GM12892 (cell line): ENCODE measurements around the gene QKI.

Experiments
- POLR2A ChIP-seq: IDR thresholded peaks from 2 replicates; pipeline ENCODE4 v1.6.1; 2011; ENCODE audit warnings: low read depth, low read length, control low read depth
- POLR2AphosphoS5 ChIP-seq: IDR thresholded peaks from 2 replicates; pipeline ENCODE4 v1.6.1; 2011; ENCODE audit warnings: low read depth, low read length, control low read depth

DNA sequence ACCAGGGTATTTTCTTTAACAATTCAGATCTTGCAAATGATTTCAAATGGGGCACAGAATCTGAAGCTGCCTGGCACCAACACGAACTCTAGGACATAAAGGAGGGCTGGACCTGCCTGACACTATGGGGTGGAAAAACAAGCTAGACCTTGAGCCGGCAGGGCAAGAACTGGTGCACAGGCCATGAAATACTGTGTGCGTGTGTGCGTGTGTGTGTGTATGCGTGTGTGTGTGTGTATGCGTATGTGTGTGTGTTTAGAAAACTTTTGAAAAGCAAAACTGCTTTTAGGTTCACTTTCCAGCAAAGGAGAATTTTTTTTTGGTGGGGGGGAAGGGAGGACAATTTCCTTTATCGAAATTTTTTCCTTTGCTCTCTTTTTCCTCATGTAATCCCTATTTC is 11.9 kb upstream of the QKI start:
- TF ChIP-seq POLR2AphosphoS5 (no peak), POLR2A (no peak)
